IMR-90 (cell line): ENCODE data around the gene COX11.

Experiments
- CTCF ChIP-seq: conservative IDR thresholded peaks from 2 replicates; pipeline ENCODE4 v1.5.1; 2012; ENCODE audit warnings: mild to moderate bottlenecking, low read depth, low read length, improper control_type of control experiment
- FOS ChIP-seq: fragments of 150-350 bp; IDR thresholded peaks from 2 replicates; pipeline ENCODE4 v1.6.1; 2016; ENCODE audit warnings: low read depth, low read length
- MAFK ChIP-seq: IDR thresholded peaks from 2 replicates; pipeline ENCODE4 v1.6.1; 2012; ENCODE audit warnings: low read depth, low read length, improper control_type of control experiment
- MAZ ChIP-seq: IDR thresholded peaks from 2 replicates; pipeline ENCODE4 v1.6.1; 2012; ENCODE audit warnings: low read depth, mild to moderate bottlenecking, low read length, improper control_type of control experiment, moderate library complexity, borderline replicate concordance
- MXI1 ChIP-seq: IDR thresholded peaks from 2 replicates; pipeline ENCODE4 v1.6.1; 2012; ENCODE audit warnings: low read depth, mild to moderate bottlenecking, low read length, moderate library complexity, borderline replicate concordance
- POLR2A ChIP-seq: IDR thresholded peaks from 2 replicates; pipeline ENCODE4 v1.6.1; 2012; ENCODE audit warnings: mild to moderate bottlenecking, low read depth, low read length
- RFX5 ChIP-seq: IDR thresholded peaks from 2 replicates; pipeline ENCODE4 v1.8.0; 2012; ENCODE audit warnings: low read depth, mild to moderate bottlenecking, low read length, moderate library complexity
- SMC3 ChIP-seq: fragments of 150-350 bp; IDR thresholded peaks from 2 replicates; pipeline ENCODE4 v1.6.1; 2016; ENCODE audit warnings: low read depth, mild to moderate bottlenecking, antibody characterized with exemption, low read length, moderate library complexity
- USF2 ChIP-seq: fragments of 150-350 bp; IDR thresholded peaks from 2 replicates; pipeline ENCODE4 v1.6.1; 2017; ENCODE audit warnings: mild to moderate bottlenecking, antibody characterized with exemption, low read length, low read depth

- no peak for TF ChIP-seq CTCF
- no peak for TF ChIP-seq POLR2A
- no peak for TF ChIP-seq MAZ
- TF ChIP-seq MAFK, result no peak
- no peak for TF ChIP-seq USF2
- TF ChIP-seq MXI1, result no peak
- TF ChIP-seq RFX5, result no peak
- no peak for TF ChIP-seq SMC3
- TF ChIP-seq FOS, result no peak
These were observed 28.0 kb upstream of the COX11 start for GRCh38 chr17:54996441-54996840.
